KMS-11 (cell line): ENCODE measurements around the gene RLN2.
A peak's percentile ranks its signal among the peaks of the same experiment; 100 is the strongest.

Source experiments
- H2AFZ ChIP-seq: fragments of 200-600 bp; sonication (generic); 2 replicates; pipeline ENCODE4 v1.6.1; 2016; ENCODE audit warnings: antibody characterized with exemption, mixed run types, low read depth
- H3K27ac ChIP-seq: fragments of 200-600 bp; sonication (generic); 2 replicates; pipeline ENCODE4 v1.6.1; 2016; ENCODE audit warnings: mild to moderate bottlenecking, mixed run types
- H3K27me3 ChIP-seq: fragments of 200-600 bp; sonication (generic); 2 replicates; pipeline ENCODE4 v1.6.1; 2017; ENCODE audit warnings: mild to moderate bottlenecking, low read depth, mixed run types, moderate library complexity; ENCODE audit not compliant: insufficient read depth
- H3K36me3 ChIP-seq: fragments of 200-600 bp; sonication (generic); 2 replicates; pipeline ENCODE4 v1.6.1; 2017; ENCODE audit warnings: mild to moderate bottlenecking, mixed run types; ENCODE audit not compliant: insufficient read depth
- H3K4me1 ChIP-seq: fragments of 200-600 bp; sonication (generic); 2 replicates; pipeline ENCODE4 v1.6.1; 2016; ENCODE audit warnings: mild to moderate bottlenecking, low read depth, mixed run types; ENCODE audit not compliant: poor library complexity, severe bottlenecking
- H3K4me2 ChIP-seq: fragments of 200-600 bp; sonication (generic); 2 replicates; pipeline ENCODE4 v1.7.0; 2016; ENCODE audit warnings: mild to moderate bottlenecking, mixed run types
- H3K4me3 ChIP-seq: fragments of 200-600 bp; sonication (generic); IDR thresholded peaks from 2 replicates; pipeline ENCODE4 v1.6.1; 2017; ENCODE audit warnings: low read depth, low read length, mixed read lengths; ENCODE audit not compliant: insufficient read depth
- H3K79me2 ChIP-seq: fragments of 200-600 bp; sonication (generic); 2 replicates; pipeline ENCODE4 v1.6.1; 2016; ENCODE audit warnings: low read depth, mixed run types; ENCODE audit not compliant: insufficient read depth
- H3K9ac ChIP-seq: fragments of 200-600 bp; sonication (generic); 2 replicates; pipeline ENCODE4 v1.6.1; 2016; ENCODE audit warnings: mild to moderate bottlenecking, mixed run types
- H4K20me1 ChIP-seq: fragments of 200-600 bp; sonication (generic); 2 replicates; pipeline ENCODE4 v1.6.1; 2016; ENCODE audit warnings: mild to moderate bottlenecking, mixed run types; ENCODE audit not compliant: insufficient read depth
- CTCF ChIP-seq: fragments of 200-600 bp; sonication (generic); conservative IDR thresholded peaks from 2 replicates; pipeline ENCODE4 v1.6.1; 2017; ENCODE audit warnings: low read depth, mild to moderate bottlenecking, antibody characterized with exemption, low read length, moderate library complexity, mixed read lengths

RLN2 gene

GRCh38 chr9:5269249-5269715, 35.2 kb downstream of the RLN2 start:
- H3K4me3 ChIP-seq: no peak overlapping the region
- H3K36me3 ChIP-seq: no peaks in the 10 kb centered on the region
- H4K20me1 ChIP-seq: no peaks in the 10 kb centered on the region
- H2AFZ ChIP-seq: no peak overlapping the region
- no peak for TF ChIP-seq CTCF
- H3K4me1 ChIP-seq: no peaks in the 10 kb centered on the region
- no peak overlapping the region for H3K4me2 ChIP-seq
- no peaks in the 10 kb centered on the region for H3K79me2 ChIP-seq
- no peaks in the 10 kb centered on the region for H3K27me3 ChIP-seq
- no peak overlapping the region for H3K27ac ChIP-seq
- H3K9ac ChIP-seq: no peak overlapping the region

GRCh38 chr9:5265939-5266338, 38.6 kb downstream of the RLN2 start:
- no peak overlapping the region for H3K27ac ChIP-seq
- no peak overlapping the region for H3K4me2 ChIP-seq
- no peaks in the 10 kb centered on the region for H3K36me3 ChIP-seq
- no peak overlapping the region for H2AFZ ChIP-seq
- H4K20me1 ChIP-seq: no peaks in the 10 kb centered on the region
- no peaks in the 10 kb centered on the region for H3K27me3 ChIP-seq
- no peak for TF ChIP-seq CTCF
- H3K4me1 ChIP-seq: no peaks in the 10 kb centered on the region
- no peak overlapping the region for H3K4me3 ChIP-seq
- no peak overlapping the region for H3K9ac ChIP-seq
- no peaks in the 10 kb centered on the region for H3K79me2 ChIP-seq

GRCh38 chr9:5264219-5264595, 40.3 kb downstream of the RLN2 start:
- H3K9ac ChIP-seq: no peak overlapping the region
- H3K36me3 ChIP-seq: no peaks in the 10 kb centered on the region
- H3K79me2 ChIP-seq: no peaks in the 10 kb centered on the region
- H4K20me1 ChIP-seq: no peaks in the 10 kb centered on the region
- no peak overlapping the region for H2AFZ ChIP-seq
- TF ChIP-seq CTCF: no peak
- no peak overlapping the region for H3K4me3 ChIP-seq
- H3K4me1 ChIP-seq: no peaks in the 10 kb centered on the region
- no peak overlapping the region for H3K27ac ChIP-seq
- no peaks in the 10 kb centered on the region for H3K27me3 ChIP-seq
- no peak overlapping the region for H3K4me2 ChIP-seq

GRCh38 chr9:5263351-5264218, 40.9 kb downstream of the RLN2 start:
- H2AFZ ChIP-seq: no peak overlapping the region

More at GRCh38 chr9:5263351-5264218, 40.9 kb downstream of the RLN2 start:
- Histone ChIP-seq H3K9ac (no peak overlapping the region), H3K36me3 (no peaks in the 10 kb centered on the region), H3K79me2 (no peaks in the 10 kb centered on the region), H3K27me3 (no peaks in the 10 kb centered on the region), H3K4me3 (no peak overlapping the region), H3K27ac (no peak overlapping the region), H4K20me1 (no peaks in the 10 kb centered on the region), H3K4me2 (no peak overlapping the region), H3K4me1 (no peaks in the 10 kb centered on the region)
- TF ChIP-seq CTCF: 0 out of 2 replicates have a peak, but pooled peaks have one; percentile 12
